HG03521 (cell line): Measurements from ENCODE around the gene R3HDM2.
"Not testable (repeated sequence)": the region's sequence is repeated elsewhere in the genome, so short reads cannot be mapped to it uniquely, and the experiment has no call there.

Experiments used
- ATAC-seq: cut with Tn5 transposase; IDR thresholded peaks from one replicate; pipeline ENCODE4 v1.9.1; 2021; ENCODE audit warnings: mild to moderate bottlenecking, moderate library complexity; ENCODE audit not compliant: unreplicated experiment

The R3HDM2 gene

DNA sequence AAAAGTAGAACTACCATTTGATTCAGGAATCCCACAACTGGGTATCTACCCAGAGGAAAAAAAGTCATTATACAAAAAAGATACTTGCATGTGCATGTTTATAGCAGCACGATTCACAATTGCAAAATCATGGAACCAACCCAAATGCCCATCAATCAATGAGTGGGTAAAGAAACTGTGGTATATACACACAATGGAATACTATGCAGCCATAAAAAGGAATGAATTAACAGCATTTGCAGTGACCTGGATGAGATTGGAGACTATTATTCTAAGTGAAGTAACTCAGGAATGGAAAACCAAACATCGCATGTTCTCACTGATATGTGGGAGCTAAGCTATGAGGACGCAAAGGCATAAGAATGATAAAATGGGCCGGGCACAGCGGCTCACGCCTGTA is 154.6 kb downstream of the R3HDM2 start:
- ATAC-seq, result not testable (repeated sequence)

DNA sequence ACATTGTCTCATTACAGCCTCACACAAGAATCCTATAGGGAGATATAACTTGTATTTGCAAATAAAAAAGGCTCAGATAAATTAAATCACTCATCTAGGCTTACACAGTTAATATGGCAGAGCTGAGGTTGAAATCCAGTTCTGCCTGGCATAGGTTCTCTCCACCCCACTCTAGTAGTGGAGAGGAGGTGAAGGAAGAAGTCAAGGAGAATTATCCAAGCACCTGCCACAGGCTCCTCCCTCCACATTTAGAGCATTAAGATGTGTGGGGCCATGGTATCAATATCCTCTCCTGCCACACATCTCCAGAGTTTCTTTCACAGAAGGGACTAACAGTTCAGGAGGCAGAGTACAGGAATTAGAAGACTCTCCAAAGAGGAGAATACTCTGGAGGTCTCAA is 157.3 kb downstream of the R3HDM2 start:
- no peak for ATAC-seq

DNA sequence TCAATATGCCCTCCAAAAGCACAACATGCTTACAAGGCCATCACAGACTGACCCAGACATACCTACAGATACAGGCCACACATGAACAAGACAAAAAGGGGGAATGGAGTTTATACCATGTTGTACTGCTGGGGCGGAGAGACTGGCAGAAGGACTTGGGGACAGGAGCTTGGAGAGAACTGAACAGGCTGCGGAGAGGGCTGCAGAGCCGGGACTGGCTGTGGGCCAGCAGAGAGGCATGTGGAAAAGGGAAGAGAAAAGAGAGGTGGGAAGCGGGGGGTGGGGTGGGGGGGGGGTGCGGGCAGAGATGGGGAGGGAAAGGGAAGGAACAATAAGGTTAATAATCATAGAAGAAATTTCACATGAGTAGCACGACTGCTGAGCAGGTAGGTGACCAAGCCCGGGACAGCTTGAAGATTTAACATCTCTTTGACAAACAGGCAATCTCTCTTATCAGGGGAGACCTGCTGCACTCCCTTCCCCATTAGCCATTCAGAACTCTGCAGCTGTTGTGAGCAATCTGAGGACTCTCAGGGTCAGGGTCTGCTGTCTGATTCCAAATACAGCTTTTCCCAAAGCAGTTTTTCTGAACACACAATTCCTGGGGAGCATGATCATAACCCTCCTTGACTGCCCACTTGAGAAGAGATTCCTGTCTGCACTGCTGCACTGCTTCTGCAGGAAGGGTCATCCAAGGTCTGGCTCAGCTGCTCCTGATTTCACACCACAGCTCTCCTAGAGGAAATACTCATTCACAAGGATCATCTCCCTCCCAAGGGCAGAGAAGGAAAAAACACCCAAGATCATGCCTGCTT is 158.3 kb downstream of the R3HDM2 start:
- no peak for ATAC-seq

DNA sequence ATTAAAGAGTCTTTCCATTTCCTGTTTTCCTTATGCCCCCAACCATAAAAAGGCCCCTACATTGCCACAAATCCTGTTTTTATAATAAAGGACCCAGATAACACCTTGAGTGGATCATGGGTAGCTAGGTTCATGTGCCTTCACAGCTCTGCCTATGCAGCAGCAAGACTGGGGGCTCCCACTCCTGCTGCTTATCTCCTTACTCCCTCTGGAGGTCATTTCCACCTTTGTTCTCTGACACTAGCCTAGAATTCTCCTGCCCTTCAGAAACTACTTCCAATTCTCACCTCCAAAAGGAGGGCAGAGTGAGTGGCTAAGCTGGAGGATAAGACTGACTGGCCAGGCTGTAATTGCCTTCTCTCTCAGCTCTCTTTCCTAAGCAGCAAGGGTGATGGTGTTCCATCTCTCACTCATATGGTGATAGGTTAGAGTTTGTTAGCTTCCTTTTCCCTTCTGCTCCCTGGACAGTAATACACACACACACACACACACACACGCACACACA is 159.8 kb downstream of the R3HDM2 start:
- ATAC-seq, result no peak

DNA sequence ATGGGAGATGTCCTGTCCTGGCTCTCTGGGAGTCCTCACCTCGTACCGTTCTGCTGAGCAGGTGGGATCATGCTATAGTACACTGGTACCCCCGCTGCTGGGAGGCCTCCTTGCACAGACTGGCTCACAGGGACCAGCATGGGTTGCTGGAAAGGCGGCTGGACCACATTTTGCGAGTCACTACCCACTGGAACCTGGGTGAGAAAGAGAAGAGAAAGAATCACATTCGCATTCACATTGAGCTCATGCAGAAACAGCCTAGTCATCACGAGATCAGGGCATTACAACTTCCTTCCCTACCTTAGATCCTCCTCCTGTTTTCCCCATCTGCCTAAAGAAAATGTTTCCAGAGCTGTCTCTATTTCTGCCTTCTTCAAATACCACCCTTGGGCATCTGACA is 162.6 kb downstream of the R3HDM2 start:
- no peak for ATAC-seq

DNA sequence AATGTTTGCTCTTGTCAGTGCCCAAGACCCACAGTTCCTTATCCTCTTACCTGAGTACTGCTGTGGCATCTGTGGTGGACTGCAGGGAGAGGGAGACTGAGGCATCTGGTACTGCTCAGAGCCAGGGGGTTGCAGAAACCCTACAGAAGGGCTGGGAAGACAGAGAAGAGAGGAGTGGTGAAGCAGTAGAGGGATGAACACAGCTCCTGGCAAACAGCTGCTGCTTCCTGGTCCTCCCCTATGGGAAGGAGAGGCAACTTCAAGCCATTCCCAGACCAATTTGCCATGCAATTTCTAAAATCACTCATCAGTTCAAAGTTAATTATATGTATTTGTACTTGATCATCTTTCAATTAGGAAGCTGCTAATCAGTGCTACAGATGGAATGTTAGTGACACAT is 164.2 kb downstream of the R3HDM2 start:
- no peak for ATAC-seq

DNA sequence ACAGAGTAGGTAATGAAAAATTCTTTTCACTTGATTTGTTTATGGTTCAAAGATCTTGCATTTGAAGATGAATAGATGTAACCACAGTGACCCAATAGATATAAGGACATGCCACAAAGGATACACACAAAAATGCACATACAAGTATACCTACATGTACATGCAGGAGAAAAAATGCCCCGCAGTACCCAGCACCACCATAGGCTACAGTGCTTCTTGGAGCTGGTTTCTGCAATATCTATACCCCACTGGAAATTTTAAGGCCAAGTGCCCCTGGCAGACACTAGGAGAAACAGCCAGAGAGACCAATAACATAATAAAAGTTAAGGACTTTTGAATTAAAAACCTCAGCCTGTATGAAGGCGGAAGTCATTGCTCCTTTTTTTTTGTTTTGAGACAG is 167.7 kb downstream of the R3HDM2 start:
- ATAC-seq, result no peak

DNA sequence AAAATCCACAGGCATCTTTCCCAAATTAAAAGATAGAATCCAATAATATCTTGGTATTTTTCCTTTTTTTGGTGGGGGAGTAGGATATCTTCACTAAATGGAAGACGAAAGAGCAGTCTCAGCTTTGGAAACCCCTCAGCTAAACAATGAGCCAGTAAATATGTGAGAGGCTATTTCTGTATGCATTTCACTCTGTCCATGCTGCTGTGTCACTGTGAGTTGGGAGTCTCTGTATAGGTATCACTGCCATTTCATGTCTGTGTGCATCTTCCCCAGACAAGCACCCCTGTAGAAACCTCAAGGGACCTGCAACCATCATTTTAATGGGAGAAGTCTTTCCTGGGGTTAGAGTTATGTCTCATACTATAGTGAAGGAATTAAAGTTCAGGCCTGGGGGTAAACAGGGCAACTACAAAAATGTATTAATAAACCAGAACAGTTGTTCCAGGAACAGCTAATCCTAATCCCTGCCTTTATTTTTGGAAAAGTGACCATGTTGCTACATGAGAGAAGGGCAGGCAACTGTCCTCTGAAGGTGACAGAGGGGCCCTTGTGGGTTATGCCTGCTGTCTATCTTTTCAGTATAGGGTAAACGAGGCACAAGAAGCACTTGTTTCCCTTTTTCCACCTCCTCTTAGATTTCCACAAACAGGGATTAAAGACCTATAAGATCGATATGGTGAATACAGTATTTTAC is 168.6 kb downstream of the R3HDM2 start:
- ATAC-seq, result no peak

DNA sequence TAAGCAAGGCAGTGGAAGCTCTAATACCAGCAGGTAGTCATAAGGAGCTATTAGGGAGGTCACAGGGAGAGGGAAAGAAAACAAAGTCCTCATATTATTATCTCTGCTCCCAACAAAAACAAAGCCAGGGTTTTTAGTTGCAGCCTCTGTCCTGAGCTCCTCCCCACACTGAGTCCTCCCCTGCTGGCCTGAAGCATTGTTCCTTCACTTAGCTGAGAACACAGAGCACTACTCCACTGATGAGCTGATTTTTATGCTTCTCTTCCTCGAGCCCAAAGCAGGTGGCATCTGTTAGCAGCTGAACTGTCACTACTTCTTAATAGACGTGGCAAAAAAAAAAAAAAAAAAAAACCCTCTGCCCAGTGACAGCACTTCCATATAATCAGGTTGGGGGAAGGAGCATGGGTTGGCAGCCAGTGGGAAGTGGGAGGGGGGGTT is 169.4 kb downstream of the R3HDM2 start:
- no peak for ATAC-seq

DNA sequence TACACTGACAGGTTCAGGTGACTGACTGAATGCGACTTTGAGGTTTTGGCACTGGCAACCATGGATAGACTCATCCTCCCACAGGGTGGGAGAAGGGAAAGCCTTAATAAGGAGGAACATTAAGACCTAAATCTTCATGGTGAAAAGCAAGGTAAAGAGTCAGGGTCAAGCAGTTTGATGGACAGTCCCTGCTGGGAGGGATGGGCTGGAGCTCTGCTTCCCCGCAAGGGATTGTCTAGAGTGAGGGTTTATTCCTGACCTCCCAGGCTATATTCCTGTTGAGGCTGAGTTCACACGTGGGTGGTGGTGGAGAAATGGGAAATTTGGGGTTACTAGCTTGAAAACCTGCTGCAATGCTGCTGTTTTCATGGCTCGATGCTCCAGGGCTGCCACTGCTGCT is 170.5 kb downstream of the R3HDM2 start:
- ATAC-seq, result no peak

DNA sequence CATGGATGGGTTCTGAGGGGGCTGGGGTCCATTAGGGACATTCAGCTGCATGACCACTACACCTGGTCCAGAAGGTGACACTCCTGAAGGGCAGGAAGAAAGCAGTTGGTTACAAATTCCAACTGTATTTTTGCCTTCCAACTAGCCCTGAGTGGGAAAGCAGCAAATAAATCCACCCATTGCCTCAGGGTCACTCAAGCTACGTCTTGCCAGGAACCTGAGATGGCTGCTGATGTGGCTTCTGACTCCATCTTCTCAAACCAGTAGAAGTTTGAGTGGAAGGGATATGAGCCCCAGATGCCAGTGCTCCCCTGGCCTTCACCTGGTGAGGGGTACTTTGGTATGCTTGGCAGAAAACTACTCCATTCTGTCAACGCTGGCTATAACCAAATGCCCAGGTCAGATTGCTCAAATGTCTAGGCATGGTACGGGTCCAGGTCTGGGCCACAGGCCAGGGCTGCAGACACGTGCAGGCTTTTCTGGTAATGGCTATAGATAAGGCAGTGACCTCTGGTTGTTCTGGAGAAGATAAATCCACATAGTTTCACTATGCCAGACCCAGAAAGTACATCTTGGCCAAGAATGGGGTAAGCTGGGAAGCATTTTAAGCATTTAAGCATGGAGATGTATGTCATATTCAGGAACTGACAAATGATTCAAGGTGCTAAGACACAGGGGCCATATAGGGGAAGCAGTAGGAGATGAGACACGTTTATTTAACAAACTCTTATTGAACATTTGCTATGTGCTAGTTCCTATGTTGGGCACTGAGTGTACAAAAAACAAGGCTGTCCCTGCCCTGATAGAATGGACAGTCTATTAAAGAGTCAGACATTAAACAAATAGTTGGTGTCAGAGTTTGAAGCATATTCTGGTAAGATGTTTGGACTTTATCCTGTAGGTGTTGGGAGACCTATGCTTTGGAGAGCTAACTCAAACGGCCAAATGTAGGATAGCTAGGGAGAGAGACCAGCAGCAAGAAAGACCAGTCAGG is 171.6 kb downstream of the R3HDM2 start:
- ATAC-seq, result no peak

DNA sequence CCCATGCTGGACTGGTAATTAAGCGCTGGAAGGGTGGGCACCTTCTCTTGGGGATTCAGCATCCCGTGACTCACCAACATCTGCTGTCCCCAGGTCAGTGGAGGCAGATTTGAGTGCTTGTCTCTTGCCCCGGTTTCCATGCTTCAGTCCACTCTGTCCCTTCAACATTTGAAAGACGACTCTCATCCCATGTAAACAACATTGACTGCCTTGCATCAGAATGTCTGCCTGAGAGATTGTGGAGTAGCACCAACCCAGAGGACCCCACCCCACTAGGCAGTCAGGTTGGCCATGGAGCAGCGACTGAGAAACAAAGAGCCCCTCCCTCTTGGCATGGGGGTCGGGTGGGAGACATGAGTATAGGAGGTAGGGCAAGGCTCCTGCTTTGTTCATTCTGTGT is 174.9 kb downstream of the R3HDM2 start:
- no peak for ATAC-seq

DNA sequence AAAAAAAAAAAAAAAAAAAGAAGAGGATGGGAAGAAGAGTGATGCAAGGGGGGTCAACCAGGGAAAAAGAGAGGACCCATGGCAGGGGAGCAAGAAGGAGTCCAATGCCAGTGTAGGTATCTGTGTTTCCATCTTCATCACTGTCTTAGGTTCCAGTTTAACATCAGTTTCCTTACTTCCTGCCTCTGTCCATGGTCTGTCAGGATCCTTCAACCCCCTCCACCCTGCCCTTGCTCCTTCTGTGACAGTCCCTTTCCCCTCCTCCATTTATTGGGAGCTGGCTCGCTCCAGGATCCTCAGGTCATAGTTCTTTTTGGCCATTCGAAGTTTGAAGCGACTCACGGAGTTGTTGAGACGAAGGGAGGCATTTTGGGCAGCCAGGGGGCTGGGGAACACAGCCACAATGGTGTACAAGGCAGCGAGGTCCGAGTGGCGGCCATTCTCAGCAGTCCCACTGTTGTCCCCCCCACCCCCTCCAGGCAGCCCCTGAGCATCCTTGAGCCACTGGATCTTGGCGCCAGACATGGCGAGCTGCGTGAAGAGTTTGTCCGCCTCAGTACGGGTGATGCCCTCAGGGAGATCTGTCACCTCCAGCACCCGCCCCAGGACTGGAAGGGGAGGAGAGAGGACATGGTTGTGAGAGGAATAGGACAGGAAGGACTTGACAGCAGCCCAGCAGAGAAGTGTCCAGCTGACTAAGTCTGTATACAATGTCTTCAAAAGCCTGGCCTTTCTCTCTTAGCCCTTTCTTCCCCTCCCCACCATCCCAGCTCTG is 176.2 kb downstream of the R3HDM2 start:
- no peak for ATAC-seq

DNA sequence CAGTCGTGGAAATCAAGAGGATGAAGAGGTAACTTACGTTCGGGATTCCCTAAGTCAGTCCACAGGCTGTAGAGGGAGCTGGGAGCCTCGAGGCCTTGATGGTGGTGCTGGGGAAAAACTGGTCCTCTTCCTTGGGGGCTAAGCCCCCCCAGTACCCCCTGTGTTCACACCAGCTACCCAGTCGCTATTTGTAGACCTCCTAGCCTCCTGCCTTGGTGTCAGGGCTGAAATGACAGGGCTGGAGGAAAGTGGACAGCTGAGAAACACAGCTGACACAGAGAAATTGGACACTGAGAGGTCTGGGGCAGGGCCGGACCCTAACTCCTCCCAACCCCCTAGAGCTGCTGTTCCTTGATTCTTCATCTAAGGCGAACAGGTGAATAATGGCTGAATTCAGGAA is 179.9 kb downstream of the R3HDM2 start, which contains the start of gene STAC3:
STAC3 (minus strand) TSS at position 232 of the 400 bp plus-strand sequence. CDS start 1,551 bp downstream, outside the sequence.
- ATAC-seq, result no peak

DNA sequence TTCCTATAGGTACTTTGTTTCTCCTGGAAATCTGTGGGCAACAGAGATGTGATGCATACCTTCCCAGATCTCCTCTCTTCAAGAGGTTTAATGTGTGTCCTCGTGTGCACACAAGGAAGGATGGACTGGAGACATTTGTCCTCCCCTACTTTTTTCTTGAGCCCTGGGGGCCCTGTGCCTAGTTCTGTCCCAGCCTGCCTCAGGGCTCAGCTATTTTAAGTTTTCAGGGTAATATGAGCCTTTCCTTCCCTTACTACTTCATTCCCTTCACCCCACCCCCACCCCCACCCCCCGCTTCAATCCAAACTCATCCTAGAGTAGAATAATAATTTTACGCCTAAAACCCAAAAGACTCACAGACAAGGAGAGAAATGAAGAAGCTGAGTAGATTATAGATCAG is 180.3 kb downstream of the R3HDM2 start:
- ATAC-seq, result no peak

DNA sequence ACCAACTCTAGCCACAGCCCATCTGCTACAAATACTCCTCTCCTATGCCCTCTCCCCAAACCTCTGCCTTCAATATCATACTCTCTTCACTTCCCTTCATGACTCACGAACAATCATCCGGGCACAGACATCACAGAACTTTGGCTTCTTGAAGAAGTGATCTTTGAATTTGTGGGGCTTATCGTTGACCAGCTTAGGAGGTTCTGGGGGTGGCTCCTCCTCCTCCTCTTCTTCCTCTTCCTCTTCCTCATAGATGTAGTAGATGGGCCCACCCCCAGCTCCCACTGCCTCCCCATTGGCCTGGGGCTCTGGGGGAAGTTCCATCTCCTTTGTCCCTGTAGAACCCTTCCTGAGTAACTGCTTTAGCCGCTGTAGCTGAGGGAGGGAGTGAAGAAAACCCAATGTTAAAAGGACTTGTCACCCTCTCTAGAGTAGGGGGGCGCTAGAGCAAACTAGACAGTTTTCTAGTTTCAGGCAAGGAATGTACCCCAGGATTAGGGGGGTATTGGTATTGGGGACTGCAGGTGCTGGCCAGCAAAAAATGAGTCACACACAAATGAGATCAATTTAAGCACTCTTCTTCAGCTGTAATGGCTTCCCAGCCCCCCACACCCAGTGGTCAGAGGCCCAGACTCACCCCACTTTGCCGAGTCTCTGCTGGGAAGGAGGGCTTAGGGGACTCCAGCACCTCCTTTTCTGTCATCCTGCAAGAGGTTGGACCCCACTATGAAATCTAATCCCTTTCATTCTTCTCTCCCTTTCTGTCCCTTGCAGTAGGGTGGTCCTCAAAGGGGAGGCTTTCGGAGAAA is 181.7 kb downstream of the R3HDM2 start:
- no peak for ATAC-seq

DNA sequence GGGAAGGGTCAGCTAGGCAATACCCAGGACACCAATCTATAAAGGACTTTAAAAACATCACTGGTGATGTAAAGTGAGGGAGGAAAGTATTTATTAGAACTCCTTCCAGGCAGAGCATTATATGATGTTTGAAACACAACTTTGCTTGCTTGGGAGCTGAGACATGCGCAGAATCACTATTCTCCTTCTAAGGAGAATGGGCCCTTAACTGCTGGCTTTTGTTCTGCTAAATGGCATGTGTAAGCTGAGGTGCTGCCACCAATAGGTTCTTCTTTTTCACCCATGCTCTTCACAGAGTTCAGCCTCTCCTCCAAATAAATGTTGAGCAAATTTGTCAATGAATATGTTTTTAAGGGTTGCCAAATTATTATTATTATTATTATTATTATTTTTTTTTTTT is 183.8 kb downstream of the R3HDM2 start:
- no peak for ATAC-seq

DNA sequence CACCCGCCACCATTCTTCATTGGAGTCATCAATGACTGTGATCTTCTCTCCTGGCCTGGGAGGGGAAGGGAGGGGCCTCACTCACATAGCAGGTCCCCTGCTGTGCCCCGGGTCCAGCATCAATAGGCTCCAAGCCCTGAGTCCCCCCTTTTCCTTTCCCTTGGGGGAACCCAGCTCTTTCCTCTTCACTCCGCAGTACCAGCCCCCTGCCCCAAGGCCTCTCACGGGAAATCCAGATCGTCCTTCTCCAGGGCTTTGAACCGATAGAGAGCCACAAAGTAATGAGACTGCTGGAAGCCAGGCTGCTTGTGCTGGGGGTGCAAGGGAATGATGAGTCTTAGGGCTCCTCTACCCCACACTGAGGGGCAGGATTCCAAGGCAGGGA is 186.5 kb downstream of the R3HDM2 start:
- ATAC-seq, result no peak
